Effector memory CD4-positive, alpha-beta T cell (primary cell): ENCODE data around the gene LCN2.
A peak's percentile ranks its signal among the peaks of the same experiment; 100 is the strongest.

ENCODE experiments used
- DNase-seq, 3 donors: peaks; one replicate each; pipeline ENCODE4 v3.0.0-alpha.2; 2020
- H3K27ac ChIP-seq: 2 replicates; pipeline ENCODE4 v1.7.0; 2013; ENCODE audit warnings: mild to moderate bottlenecking, low read length, moderate library complexity; ENCODE audit not compliant: insufficient read depth, poor library complexity, severe bottlenecking
- H3K27me3 ChIP-seq: replicated peaks from 2 replicates; pipeline ENCODE4 v1.7.0; 2013; ENCODE audit warnings: mild to moderate bottlenecking, low read length; ENCODE audit not compliant: insufficient read depth, control insufficient read depth, poor library complexity, severe bottlenecking
- H3K36me3 ChIP-seq: 2 replicates; pipeline ENCODE4 v1.7.0; 2013; ENCODE audit warnings: mild to moderate bottlenecking, low read length, moderate library complexity; ENCODE audit not compliant: control insufficient read depth, insufficient read depth
- H3K4me1 ChIP-seq: 2 replicates; pipeline ENCODE4 v1.7.0; 2013; ENCODE audit warnings: low read length, mild to moderate bottlenecking; ENCODE audit not compliant: control insufficient read depth, insufficient read depth, poor library complexity, severe bottlenecking
- H3K4me3 ChIP-seq: 2 replicates; pipeline ENCODE4 v1.7.0; 2013; ENCODE audit warnings: low read length, low read depth, mild to moderate bottlenecking; ENCODE audit not compliant: insufficient read depth, poor library complexity, severe bottlenecking
- H3K9me3 ChIP-seq: 2 replicates; pipeline ENCODE4 v1.7.0; 2013; ENCODE audit warnings: mild to moderate bottlenecking, low read length, moderate library complexity; ENCODE audit not compliant: control insufficient read depth

LCN2 gene

DNA sequence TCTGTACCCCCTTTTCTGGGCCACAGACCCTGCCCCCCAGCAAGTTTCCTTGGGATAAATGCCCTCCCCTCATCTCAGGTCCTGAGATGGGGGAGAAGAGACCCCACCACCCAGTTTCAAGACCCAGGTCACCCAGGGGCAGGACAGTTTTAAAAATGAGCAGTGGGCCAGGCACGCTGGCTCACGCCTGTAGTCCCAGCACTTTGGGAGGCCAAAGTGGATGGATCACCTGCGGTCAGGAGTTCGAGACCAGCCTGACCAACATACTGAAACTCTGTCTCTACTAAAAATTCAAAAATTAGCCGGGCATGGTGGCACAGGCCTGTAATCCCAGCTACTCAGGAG is 27.8 kb upstream of the LCN2 start:
- Histone ChIP-seq H3K4me3 (no peak overlapping the region), H3K36me3 (peaks cover 29% of the 10 kb centered on the region), H3K27ac (no peak overlapping the region), H3K9me3 (no peaks in the 10 kb centered on the region), H3K27me3 (no peaks in the 10 kb centered on the region), H3K4me1 (peaks cover 17% of the 10 kb centered on the region)
- DNase-seq: no peak

DNA sequence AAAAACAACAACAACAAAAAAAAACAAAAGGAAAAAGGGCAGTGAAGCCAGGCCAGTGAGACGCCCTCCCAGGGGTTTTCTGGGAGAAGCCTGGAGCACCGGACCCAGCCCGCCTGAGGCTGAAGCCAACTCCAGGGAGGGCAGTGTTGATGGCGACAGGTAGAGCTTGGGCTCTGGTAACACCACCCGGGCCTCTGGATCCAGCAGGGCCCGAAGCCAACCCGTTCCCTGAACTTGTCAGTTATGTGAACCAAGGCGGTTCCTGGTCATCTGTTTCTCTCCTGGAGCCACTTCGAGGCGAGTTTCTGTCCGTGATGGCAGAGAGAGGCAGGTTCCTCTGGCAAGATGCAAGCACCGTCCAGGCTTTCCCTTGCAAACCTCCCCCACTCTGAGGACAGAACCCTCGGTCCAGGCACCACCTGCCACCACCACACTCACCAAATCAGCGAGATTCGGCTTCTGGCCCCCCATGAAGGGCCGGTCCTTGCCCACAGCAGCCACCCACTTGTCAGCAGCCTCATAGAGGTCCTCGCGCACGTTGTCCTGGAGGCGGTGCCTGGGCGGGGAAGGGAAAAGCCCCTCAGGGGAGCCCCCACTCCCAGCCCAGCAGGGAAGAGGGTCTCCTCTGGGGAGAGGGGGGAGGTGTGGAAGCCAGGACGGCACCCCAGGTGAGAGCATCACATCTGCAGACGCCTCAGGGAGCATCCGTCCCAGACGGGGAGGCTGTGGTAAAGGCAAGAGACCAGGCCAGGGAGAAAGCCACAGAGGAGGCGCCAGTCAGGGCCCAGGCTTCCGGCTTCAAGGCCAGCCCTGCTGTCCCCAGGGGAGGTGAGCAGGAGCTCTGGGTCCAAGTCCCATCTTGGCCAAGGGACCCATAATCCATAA is 27.1 kb upstream of the LCN2 start:
- no peak overlapping the region for H3K4me3 ChIP-seq
- no peaks in the 10 kb centered on the region for H3K9me3 ChIP-seq
- no peaks in the 10 kb centered on the region for H3K27me3 ChIP-seq
- H3K4me1 ChIP-seq: peaks cover 23% of the 10 kb centered on the region
- DNase-seq: no peak
- H3K36me3 ChIP-seq: peaks cover 29% of the 10 kb centered on the region
- no peak overlapping the region for H3K27ac ChIP-seq

DNA sequence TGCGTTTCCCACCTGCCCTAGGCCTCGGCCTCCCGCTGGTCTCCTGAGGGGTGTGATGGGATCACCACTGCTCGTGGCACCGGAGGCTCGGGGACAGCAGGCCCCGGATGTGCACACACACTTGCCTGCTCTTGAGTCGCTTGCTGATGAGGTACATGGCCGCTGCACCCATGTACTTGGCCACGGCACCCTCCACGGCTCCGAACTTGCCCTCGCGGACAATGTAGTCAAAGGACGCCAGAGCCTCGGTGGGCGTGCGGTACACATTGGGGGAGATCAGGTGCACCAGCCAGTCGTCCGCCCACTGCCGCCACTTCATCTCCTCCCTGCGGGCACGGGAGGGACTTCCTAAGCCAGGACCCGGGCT is 26.5 kb upstream of the LCN2 start:
- Histone ChIP-seq H3K9me3 (no peaks in the 10 kb centered on the region), H3K27ac (no peak overlapping the region), H3K36me3 (peaks cover 29% of the 10 kb centered on the region), H3K27me3 (no peaks in the 10 kb centered on the region), H3K4me1 (peaks cover 22% of the 10 kb centered on the region), H3K4me3 (no peak overlapping the region)
- DNase-seq: no peak

GRCh38 chr9:128123451-128124080 is 25.7 kb upstream of the LCN2 start:
- DNase-seq: no peak
- H3K4me1 ChIP-seq: peaks cover 22% of the 10 kb centered on the region
- H3K27ac ChIP-seq: no peak overlapping the region
- H3K36me3 ChIP-seq: peaks cover 29% of the 10 kb centered on the region
- no peaks in the 10 kb centered on the region for H3K27me3 ChIP-seq
- H3K4me3 ChIP-seq: no peak overlapping the region
- H3K9me3 ChIP-seq: no peaks in the 10 kb centered on the region

- Histone ChIP-seq H3K27me3 (no peaks in the 10 kb centered on the region), H3K36me3 (peaks cover 29% of the 10 kb centered on the region), H3K4me3 (no peak overlapping the region), H3K27ac (no peak overlapping the region), H3K4me1 (peaks cover 30% of the 10 kb centered on the region), H3K9me3 (no peaks in the 10 kb centered on the region)
- no peak for DNase-seq
Measured at GRCh38 chr9:128124451-128124850, 24.8 kb upstream of the LCN2 start.

DNA sequence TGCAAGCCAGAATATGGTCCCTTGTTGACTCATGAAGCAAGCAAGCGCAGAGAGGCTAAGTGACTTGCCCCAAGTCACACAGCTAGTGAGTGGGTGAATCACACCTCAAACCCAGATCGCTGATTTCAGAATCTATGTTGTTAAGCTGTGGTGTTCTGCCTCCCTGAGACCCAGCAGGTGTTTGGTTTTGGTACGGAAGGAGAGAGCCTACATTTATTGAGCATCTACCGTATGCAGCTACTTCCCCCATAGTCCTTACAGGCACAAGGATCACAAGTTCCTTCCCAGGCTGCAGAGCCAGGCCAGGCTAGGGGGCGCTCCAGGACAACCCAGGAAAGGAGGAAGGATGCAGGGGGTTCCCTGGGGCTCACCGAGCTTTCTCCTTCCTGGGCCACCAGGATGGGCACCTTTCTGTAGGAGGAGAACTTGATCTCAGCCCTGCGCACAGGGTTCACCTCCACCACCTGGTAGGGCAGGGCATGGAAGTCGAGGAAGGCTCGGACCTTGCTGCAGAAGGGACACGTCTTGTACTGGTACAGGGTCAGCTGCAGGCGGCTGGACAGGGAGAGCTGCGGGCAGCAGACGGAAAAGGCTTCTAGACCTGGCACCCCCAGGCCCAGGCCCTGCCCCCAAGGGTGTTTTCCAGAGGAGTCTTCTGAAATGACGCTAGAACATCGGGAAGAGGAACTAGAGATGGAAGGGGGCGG is 24.2 kb upstream of the LCN2 start:
- peaks cover 30% of the 10 kb centered on the region for H3K4me1 ChIP-seq
- peaks cover 29% of the 10 kb centered on the region for H3K36me3 ChIP-seq
- no peak overlapping the region for H3K4me3 ChIP-seq
- H3K27ac ChIP-seq: no peak overlapping the region
- H3K27me3 ChIP-seq: no peaks in the 10 kb centered on the region
- DNase-seq: peak in 2 of 3 donors; percentile 21 to 26
- no peaks in the 10 kb centered on the region for H3K9me3 ChIP-seq

DNA sequence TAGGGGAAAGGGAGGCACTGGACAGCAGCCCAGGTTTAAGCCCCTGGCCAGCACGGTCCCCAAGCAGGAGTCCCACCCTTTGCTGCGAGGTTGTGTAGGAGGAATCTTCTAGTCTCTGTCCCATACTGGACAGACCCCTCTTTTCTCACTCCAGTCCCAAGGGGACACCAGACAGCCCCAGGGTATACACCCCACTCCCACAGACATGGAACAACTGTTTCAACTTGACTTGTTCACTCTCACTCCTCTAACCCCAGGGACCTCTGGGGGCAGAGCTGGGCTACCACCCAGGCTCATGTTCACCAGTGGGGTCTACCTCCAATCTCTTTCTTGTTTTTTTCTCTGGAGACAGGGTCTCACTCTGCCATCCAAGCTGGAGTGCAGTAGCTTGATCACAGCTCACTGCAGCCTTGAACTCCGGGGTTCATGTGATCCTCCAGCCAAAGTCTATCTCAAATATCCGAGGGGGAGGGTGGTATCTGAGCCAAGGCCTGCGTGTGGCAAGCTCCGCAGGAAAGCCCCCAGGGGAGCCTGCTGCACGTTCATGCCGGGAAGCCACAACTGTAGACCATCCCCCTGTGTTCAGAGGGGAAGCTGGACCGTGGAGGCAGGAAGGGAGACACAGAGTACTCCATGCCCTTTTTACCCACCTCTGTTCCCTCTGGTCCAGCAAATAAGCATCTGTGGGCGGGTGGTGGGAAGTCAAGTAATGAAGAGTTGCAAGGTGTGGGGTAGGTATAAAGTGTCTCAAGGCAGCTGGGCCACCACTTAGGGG is 23.5 kb upstream of the LCN2 start:
- no peak overlapping the region for H3K4me3 ChIP-seq
- peaks cover 30% of the 10 kb centered on the region for H3K4me1 ChIP-seq
- no peaks in the 10 kb centered on the region for H3K27me3 ChIP-seq
- no peak for DNase-seq
- peaks cover 29% of the 10 kb centered on the region for H3K36me3 ChIP-seq
- H3K27ac ChIP-seq: no peak overlapping the region
- H3K9me3 ChIP-seq: no peaks in the 10 kb centered on the region

- peak; percentile 64 to 74 (median 71) for DNase-seq
- Histone ChIP-seq H3K9me3 (no peaks in the 10 kb centered on the region), H3K36me3 (peaks cover 17% of the 10 kb centered on the region), H3K4me1 (peaks cover 30% of the 10 kb centered on the region), H3K27me3 (no peaks in the 10 kb centered on the region), H3K27ac (peak within 1 kb of the TSS; percentile 96), H3K4me3 (peak within 1 kb of the TSS; percentile 98)
Measured at GRCh38 chr9:128127568-128127989, 21.7 kb upstream of the LCN2 start, which contains the start of gene PTGES2. TSS of gene PTGES2 (minus strand) at chr9:128127729. CDS start at chr9:128127717, 12 bp downstream.

GRCh38 chr9:128127990-128128835 is 21.0 kb upstream of the LCN2 start:
- peaks cover 30% of the 10 kb centered on the region for H3K4me1 ChIP-seq

More at GRCh38 chr9:128127990-128128835, 21.0 kb upstream of the LCN2 start:
- no peaks in the 10 kb centered on the region for H3K27me3 ChIP-seq
- H3K27ac ChIP-seq: peak overlapping the region; percentile 96
- no peaks in the 10 kb centered on the region for H3K9me3 ChIP-seq
- H3K4me3 ChIP-seq: peak overlapping the region; percentile 98
- peaks cover 10% of the 10 kb centered on the region for H3K36me3 ChIP-seq
- peak; percentile 74 to 78 (median 74) for DNase-seq
